Duodenal mucosa (tissue), 2 donors: Measurements from ENCODE around the gene KCNIP1.

Source experiments
- H3K27ac ChIP-seq: one replicate; pipeline ENCODE4 v1.7.0; 2013; ENCODE audit warnings: low read depth, low read length
- H3K27me3 ChIP-seq, 2 donors: one replicate each; pipeline ENCODE4 v1.7.0; 2013; ENCODE audit warnings: low read length in 2 of 2, control low read depth in 1 of 2; ENCODE audit not compliant: insufficient read depth in 2 of 2, control insufficient read depth in 1 of 2
- H3K36me3 ChIP-seq, 2 donors: one replicate each; pipeline ENCODE4 v1.7.0; 2013; ENCODE audit warnings: low read length in 2 of 2, control low read depth in 1 of 2; ENCODE audit not compliant: insufficient read depth in 2 of 2, control insufficient read depth in 1 of 2
- H3K4me1 ChIP-seq, 2 donors: one replicate each; pipeline ENCODE4 v1.7.0; 2013; ENCODE audit warnings: low read length in 2 of 2, control low read depth in 1 of 2; ENCODE audit not compliant: insufficient read depth in 2 of 2, control insufficient read depth in 1 of 2
- H3K4me3 ChIP-seq, 2 donors: one replicate each; pipeline ENCODE4 v1.7.0; 2013; ENCODE audit warnings: low read length in 2 of 2, low read depth in 1 of 2
- H3K9ac ChIP-seq, 2 donors: one replicate each; pipeline ENCODE4 v1.7.0; 2013; ENCODE audit warnings: low read length in 2 of 2, low read depth in 1 of 2
- H3K9me3 ChIP-seq, 2 donors: one replicate each; pipeline ENCODE4 v1.7.0; 2013; ENCODE audit warnings: low read length in 2 of 2, control low read depth in 1 of 2; ENCODE audit not compliant: control insufficient read depth in 1 of 2

Gene KCNIP1

DNA sequence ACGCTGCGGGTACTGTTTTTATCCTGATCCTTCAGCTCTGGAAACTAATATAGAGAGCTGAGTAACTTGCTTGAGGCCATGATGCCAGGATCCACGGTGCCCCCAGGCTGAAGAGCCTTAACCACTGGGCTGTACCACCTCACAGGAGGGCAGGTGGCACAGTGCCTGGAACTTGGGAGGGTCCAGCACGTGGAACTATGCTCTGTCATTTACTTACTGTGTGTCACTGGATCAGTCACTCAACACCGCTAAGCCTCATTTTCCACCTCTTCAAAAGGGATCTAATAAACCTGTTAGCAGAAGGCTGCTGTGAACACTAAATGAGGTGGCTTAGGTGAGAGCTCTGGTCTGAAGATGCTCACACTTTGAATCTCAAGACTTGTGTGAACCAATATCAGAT is 29.6 kb downstream of the KCNIP1 start:
- H3K27me3 ChIP-seq: no peaks in the 10 kb centered on the region
- no peaks in the 10 kb centered on the region for H3K9me3 ChIP-seq
- H3K4me1 ChIP-seq: no peaks in the 10 kb centered on the region
- H3K36me3 ChIP-seq: no peaks in the 10 kb centered on the region
- H3K4me3 ChIP-seq: no peak overlapping the region
- no peak overlapping the region for H3K27ac ChIP-seq
- no peak overlapping the region for H3K9ac ChIP-seq

DNA sequence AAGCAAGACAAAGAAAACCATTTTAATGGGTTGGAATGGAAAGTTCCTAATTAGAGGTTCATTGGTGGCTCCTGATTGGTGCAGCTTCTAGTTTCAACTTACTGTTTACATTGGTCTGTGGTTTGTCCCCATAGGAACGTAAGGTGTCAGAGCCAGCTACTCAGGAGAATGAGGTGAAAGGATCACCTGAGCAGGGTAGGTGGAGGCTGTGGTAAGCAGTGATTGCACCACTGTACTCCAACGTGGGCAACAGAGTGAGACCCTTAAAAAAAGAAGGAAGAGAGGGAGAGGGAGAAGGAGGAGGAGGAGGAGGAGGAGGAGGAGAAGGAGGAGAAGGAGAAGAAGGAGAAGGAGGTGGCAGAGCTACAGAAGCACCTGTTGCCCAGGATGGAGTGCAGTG is 30.4 kb downstream of the KCNIP1 start:
- no peaks in the 10 kb centered on the region for H3K36me3 ChIP-seq
- H3K27ac ChIP-seq: no peak overlapping the region
- no peak overlapping the region for H3K4me3 ChIP-seq
- no peaks in the 10 kb centered on the region for H3K27me3 ChIP-seq
- H3K4me1 ChIP-seq: no peaks in the 10 kb centered on the region
- H3K9me3 ChIP-seq: no peaks in the 10 kb centered on the region
- no peak overlapping the region for H3K9ac ChIP-seq

DNA sequence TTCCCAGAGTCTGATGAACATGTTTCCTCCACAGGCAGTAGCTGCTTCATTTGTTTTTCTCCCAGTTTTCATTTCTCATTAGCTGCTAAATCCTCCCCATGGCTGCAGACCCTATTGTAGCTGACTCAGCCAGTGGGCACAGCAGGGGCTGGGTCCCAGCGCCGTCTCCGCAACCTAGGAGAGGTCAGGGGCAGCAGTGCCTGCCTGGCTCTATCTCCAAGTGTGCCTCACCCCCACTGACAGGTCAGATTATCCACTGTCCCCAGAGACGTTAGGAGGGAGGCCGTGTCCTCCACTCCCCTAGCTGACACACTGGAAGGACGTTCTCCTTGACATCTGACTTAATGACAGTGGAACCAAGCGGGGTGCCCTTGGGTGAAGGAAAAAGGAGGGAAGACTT is 31.1 kb downstream of the KCNIP1 start:
- no peaks in the 10 kb centered on the region for H3K27me3 ChIP-seq

DNA sequence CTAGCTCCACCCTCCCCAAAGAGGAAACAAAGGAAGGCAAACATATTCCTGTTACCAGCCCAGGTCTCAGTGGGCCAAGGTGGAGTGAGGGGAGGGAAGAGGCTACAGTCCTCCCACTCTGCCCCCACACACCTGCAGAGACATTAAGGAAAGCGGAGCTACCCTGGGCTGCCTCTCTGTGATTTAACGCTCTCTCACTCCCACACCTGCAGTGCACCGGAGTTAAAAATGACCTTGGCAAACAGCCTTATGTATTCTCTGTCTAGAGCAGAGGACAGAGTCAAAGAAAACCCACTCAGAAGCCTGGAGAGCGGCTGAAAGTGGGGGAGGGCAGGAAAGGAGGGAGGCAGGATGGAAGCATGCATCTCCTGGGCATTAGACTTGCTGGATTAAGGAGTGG is 32.7 kb downstream of the KCNIP1 start:
- Histone ChIP-seq H3K27me3 (no peaks in the 10 kb centered on the region), H3K9me3 (no peaks in the 10 kb centered on the region), H3K27ac (no peak overlapping the region), H3K36me3 (no peaks in the 10 kb centered on the region), H3K9ac (no peak overlapping the region), H3K4me1 (no peaks in the 10 kb centered on the region), H3K4me3 (no peak overlapping the region)

More for the DNA sequence above, 31.1 kb downstream of the KCNIP1 start:
- Histone ChIP-seq H3K4me3 (no peak overlapping the region), H3K9me3 (no peaks in the 10 kb centered on the region), H3K27ac (no peak overlapping the region), H3K4me1 (no peaks in the 10 kb centered on the region), H3K9ac (no peak overlapping the region), H3K36me3 (no peaks in the 10 kb centered on the region)

DNA sequence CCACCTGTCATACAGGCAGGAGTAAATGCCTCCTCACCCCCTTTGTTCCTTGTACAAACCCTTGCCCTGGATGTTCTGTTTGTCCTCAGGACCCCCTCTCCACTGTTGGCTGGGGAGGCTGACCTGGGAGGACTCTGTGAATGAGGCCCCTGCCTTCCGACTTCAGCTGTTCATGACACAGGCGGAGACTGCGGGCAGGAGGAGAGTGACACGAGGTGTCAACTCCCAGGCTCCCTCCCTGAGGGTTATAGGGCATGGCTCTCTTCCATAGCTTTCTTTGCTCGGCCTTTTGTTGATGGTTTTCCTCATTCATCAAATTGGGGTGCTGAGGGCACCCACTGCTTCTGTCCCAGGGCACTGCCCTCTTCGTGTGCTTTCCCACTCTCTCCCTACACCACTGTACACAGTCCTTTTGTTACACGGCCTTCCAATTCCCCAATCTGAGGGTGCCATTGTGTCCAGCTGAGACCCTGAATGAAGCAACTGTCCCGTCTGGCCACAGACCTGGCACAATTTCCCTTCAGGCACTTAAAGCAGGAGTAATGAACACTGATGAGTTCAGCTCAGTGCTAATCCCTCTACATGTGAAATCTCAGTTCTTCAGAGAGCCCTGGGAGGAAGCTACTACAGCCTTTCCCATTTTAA is 33.8 kb downstream of the KCNIP1 start:
- Histone ChIP-seq H3K4me3 (no peak overlapping the region), H3K27ac (no peak overlapping the region), H3K9ac (no peak overlapping the region), H3K36me3 (no peaks in the 10 kb centered on the region), H3K4me1 (no peaks in the 10 kb centered on the region), H3K9me3 (no peaks in the 10 kb centered on the region), H3K27me3 (no peaks in the 10 kb centered on the region)

DNA sequence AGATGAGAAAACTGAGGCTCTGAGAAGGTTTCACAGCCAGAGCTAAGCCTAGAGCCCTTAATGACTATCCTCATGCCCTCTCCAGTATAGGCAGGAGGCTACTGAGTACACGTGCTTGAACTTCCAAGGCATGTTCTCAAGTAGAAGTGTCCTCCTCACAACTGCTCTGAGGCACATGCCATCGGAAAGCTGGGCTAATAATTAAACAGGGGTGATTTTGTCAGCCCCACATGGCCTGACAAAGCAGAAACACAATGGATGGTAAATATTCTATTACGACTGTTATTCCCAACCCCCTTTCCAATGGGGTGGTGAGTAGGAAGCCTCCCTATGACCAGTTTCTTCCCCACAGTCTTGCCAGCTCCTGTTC is 34.3 kb downstream of the KCNIP1 start:
- no peaks in the 10 kb centered on the region for H3K9me3 ChIP-seq
- no peaks in the 10 kb centered on the region for H3K36me3 ChIP-seq
- no peak overlapping the region for H3K9ac ChIP-seq

DNA sequence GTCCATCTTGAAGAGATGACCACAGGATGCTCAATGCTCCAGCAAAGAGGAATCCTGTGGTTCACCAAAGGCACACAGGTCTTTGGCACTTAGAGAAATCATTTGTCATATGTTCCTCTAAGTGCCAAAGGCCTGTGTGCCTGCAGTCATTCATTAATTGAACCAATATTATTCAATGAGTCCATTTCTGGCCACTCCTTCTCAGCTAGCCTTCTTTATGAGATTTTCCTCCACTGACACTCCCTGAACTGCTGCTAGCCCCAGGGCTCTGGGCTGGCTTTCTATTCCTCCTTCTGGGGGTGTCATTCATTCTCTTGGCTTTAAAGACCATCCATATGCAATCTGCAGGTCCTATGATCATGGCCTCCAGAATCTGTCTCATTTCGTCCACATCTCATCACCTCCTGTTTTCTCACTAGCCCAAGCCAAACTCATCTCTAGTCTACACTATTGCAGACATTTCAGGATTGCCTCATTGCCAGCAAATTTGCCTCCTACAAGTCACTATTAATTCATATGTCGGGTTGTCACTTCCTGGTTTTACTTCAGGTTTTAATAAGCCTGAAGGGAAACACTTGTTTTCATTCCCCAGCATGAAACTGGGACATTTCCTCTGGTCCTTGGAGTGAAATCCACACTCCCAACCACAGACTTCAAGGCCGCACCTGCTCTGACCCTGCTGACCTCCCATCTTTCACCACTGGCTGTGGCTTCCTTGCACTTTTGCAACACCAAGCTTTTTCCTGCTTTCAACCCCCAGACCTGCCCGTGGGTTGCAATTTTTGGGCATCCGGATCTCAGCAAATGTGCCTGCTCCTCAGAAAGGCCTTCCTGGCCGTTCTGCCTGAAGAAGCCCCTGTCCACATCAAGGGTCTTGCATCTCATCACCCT is 35.1 kb downstream of the KCNIP1 start:
- H3K4me1 ChIP-seq: no peaks in the 10 kb centered on the region
- H3K9me3 ChIP-seq: no peaks in the 10 kb centered on the region
- no peak overlapping the region for H3K4me3 ChIP-seq
- H3K9ac ChIP-seq: no peak overlapping the region
- no peaks in the 10 kb centered on the region for H3K27me3 ChIP-seq
- H3K36me3 ChIP-seq: no peaks in the 10 kb centered on the region
- no peak overlapping the region for H3K27ac ChIP-seq

More for the DNA sequence above, 34.3 kb downstream of the KCNIP1 start:
- Histone ChIP-seq H3K4me3 (no peak overlapping the region), H3K4me1 (no peaks in the 10 kb centered on the region), H3K27me3 (no peaks in the 10 kb centered on the region), H3K27ac (no peak overlapping the region)

DNA sequence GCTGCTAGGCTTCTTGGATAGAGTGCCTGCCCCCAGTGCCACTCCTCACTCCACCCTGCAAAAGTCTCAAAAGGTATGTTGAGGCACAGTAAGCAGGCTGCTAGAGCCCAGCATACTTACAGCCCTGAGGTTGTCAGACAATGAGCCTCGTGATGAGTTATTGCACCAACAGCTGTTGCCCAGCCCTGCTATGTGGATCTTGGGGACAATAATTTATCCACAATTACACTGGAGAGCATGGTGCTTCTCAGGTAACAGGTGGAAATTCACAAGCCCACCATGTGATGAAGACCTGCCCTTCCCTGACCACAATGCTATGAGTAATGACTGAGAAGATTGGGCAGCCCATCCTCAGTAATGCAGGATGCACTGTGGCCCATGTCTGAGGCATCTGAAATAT is 36.5 kb downstream of the KCNIP1 start:
- no peaks in the 10 kb centered on the region for H3K36me3 ChIP-seq
- no peaks in the 10 kb centered on the region for H3K9me3 ChIP-seq
- H3K4me3 ChIP-seq: no peak overlapping the region
- no peak overlapping the region for H3K27ac ChIP-seq
- no peak overlapping the region for H3K9ac ChIP-seq
- H3K27me3 ChIP-seq: no peaks in the 10 kb centered on the region
- H3K4me1 ChIP-seq: no peaks in the 10 kb centered on the region

DNA sequence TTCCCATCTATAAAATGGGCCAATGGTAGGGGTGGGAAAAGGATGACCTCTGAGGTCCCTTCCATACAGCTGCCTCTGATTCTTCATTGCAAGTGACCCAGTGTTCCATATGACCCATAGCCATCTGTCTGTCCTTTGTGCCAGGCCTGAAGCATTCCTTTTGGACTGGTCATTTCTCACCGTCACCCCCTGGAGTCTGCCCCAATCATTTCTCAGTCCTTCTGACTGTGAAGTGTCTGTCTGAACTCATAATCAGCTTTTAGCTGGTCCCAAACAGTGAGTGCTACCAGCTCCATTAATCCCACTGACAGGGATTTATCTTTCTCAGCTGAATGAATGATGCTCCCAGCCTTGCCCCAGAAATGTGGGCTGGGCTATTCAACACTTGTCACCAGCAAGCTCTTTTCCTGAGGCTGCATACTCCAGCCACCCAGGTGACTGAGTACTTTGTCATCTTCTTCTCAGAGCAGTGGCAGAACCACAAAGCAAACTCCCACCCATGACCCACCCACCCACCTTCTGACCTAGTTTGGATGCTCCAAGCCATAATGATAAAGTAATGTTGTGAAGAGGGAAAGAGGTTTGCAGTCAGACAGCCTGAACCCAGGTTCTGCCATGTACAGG is 37.4 kb downstream of the KCNIP1 start:
- Histone ChIP-seq H3K4me3 (no peak overlapping the region), H3K27ac (no peak overlapping the region), H3K9ac (no peak overlapping the region), H3K36me3 (no peaks in the 10 kb centered on the region), H3K27me3 (peaks cover 0 to 2% of the 10 kb centered on the region in 2 donors), H3K4me1 (no peaks in the 10 kb centered on the region), H3K9me3 (peaks cover 0 to 2% of the 10 kb centered on the region in 2 donors)

DNA sequence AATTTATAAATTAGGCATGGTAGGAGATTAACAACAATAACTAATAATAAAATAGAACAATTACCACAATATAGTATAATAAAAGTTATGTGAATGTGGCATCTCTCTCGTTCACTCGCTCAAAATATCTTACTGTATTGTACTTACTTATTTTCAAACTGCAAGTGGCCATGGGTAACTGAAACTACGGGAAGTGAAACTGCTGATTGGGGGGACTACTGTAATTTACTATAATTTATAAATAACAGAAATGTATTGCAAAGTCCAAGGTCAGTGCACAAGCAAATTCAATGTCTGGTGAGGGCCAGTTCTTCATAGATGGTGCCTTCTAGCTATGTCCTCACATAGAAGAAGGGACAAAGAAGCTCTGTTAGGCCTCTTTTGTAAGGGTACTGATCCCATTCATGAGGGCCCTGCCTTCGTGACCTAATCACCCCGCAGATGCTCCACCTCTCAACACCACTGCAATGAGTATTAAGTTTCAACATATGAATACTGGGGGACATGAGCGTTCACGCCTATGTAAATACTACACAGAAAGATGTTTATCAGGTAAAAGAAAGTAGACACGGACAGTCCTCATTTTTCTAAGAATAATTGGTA is 39.0 kb downstream of the KCNIP1 start:
- Histone ChIP-seq H3K4me3 (no peak overlapping the region), H3K36me3 (no peaks in the 10 kb centered on the region), H3K27ac (no peak overlapping the region), H3K4me1 (no peaks in the 10 kb centered on the region), H3K9ac (no peak overlapping the region), H3K27me3 (peaks cover 0 to 2% of the 10 kb centered on the region in 2 donors), H3K9me3 (peaks cover 0 to 2% of the 10 kb centered on the region in 2 donors)
